HS-27A (cell line): ENCODE data around the gene TLDC2.
"Not testable (repeated sequence)": the region's sequence is repeated elsewhere in the genome, so short reads cannot be mapped to it uniquely, and the experiment has no call there.

Experiments used
- DNase-seq: peaks from one replicate; pipeline ENCODE4 v3.0.0-alpha.2; 2012; ENCODE audit warnings: low read depth, missing footprints

The TLDC2 gene

GRCh38 chr20:36916199-36916598, 40.3 kb downstream of the TLDC2 start:
- no peak for DNase-seq

GRCh38 chr20:36917240-36917639, 41.3 kb downstream of the TLDC2 start:
- DNase-seq, result no peak

DNA sequence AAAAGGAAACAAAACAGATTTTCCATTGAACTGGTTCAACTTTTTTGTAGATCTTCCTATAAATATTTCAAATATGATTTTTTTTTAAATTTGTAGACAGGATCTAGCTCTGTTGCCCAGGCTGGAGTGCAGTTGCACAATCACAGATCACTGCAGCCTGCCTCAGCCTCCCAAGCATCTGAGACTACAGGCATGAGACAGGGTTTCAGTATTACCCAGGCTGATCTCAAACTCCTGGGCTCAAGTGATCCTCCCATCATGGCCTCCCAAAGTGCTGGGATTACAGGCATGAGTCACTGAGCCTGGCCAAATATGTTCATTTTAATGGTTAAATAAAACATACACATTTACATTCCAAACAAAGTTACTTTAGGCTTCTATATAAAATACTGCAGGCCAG, 42.0 kb downstream of the TLDC2 start:
- no peak for DNase-seq

DNA sequence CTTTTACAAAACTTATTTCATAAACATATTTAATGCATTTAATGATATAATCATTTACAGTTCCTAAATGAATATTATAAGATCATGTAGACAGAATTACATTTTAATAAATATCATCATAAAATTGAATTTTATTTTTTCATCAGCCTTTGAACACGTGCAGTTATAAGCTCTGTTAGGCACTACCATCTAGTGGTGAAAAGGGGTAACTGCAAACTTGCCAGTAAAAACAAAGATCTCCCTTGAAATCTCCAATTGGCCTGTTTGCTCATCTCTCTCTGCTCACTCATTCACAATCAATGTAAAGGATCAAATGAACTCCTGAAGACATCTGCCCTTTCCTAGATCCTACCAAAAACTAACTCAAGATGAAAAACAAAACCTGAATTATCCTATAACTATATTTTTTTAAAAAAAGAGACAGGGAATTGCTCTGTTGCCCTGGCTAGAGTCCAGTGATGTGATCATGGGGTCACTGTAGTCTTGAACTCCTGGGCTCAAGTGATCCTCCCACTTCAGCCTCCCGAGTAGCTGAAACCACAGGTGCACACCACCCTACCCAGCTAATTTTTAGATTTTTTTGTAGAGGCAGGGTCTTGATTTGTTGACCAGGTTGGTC, 43.9 kb downstream of the TLDC2 start:
- peak; percentile 24 for DNase-seq

DNA sequence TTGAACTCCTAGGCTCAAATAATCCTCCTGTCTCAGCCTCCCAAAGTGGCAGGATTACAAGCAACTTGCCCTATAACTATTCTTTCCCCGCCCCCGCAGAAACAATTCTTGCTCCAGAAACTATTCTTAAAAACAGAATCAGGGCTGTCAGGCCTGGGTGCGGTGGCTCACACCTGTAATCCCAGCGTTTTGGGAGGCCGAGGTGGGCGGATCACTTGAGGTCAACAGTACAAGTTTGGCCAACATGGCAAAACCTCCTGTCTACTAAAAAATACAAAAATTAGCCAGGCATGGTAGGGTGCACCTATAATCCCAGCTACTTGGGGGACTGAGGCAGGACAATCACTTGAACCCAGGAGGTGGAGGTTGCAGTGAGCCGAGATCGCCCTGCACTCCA, 44.4 kb downstream of the TLDC2 start:
- DNase-seq, result no peak

GRCh38 chr20:36924167-36925045, 48.5 kb downstream of the TLDC2 start:
- DNase-seq, result no peak

GRCh38 chr20:36925234-36925633, 49.3 kb downstream of the TLDC2 start:
- DNase-seq, result no peak

- DNase-seq, result no peak
Measured at GRCh38 chr20:36926653-36927200, 50.8 kb downstream of the TLDC2 start.

DNA sequence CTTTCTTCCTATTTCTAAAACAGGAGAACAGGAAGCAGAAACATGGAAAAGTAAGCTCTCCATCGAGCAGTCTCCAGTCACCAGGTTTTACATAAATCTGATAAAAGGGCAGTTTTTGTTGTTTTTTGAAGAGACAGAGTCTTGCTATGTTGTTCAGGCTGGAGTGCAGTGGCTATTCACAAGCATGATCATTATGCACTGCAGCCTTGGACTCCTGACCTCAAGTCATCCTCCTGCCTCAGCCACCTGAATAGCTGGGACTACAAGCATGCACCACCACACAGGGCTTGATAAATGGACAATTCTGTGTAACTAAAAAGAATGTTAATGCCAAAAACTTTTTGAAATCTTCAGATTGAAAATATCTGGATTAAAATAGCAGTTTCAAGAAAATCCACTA, 51.8 kb downstream of the TLDC2 start:
- DNase-seq, result no peak

DNA sequence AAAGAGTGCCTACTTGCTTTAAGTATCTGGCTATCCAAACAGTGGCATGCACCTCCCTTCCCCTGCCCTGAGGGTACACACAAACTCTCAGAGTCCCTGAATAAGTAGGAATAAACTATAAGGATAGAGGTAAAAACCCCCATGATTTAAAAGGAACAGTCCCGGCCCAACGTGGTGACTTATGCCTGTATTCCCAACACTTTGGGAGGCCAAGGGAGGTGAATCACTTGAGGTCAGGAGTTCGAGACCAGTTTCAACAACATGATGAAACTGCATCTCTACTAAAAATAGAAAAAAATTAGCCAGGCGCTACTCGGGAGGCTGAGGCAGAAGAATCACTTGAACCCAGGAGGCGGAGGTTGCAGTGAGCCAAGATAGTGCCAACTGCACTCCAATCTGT, 53.4 kb downstream of the TLDC2 start:
- no peak for DNase-seq

- DNase-seq, result no peak
Measured at GRCh38 chr20:36929691-36930090, 53.8 kb downstream of the TLDC2 start.

GRCh38 chr20:36932067-36932466, 56.1 kb downstream of the TLDC2 start:
- DNase-seq, result not testable (repeated sequence)

DNA sequence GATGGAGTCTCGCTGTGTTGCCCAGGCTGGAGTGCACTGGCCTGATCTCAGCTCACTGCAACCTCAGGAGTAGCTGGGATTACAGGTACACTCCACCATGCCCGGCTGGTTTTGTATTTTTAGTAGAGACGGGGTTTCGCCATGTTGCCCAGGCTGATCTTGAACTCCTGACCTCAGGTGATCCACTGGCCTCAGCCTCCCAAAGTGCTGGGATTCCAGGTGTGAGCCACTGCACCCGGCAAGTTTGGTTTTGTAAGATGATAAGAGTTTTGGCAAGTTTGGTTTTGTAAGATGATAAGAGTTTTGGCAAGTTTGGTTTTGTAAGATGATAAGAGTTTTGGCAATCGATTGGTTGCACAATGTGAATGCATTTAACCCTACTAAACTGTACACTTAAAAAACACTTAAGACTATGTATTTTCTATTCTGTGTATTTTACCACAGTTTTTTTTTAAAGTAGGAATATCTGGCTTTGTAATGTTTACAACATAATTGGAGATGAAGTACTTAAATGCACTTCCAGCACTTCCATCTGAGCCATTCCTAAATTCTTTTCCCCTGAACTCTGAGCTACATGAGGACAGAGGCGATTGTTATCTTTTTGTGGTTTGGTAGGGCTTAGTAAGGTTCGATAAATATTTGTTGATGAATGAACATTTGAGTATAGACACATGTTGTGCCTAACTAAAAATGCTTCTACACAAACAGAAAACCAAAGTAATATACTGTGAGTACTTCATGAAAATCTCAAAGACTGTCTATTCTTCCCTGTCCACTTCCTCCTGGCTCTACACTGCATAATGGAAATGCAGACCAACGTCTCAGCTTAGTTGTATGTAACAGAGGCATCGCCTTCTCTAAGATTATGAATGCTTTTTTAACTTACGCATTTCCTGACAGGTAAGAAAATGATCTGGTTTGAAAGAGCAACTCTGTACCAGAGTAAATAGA, 56.8 kb downstream of the TLDC2 start:
- no peak for DNase-seq

DNA sequence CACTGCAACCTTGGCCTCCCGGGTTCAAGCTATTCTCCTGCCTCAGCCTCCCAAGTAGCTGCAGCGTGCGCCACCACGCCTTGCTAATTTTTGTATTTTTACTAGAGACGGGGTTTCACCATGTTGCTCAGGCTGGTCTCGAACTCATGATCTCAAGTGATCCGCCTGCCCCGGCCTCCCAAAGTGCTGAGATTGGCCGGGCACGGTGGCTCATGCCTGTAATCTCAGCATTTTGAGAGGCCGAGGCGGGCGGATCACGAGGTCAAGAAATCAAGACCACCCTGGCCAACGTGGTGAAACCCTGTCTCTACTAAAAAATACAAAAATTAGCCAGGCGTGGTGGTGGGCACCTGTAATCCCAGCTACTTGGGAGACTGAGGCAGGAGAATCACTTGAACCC, 57.6 kb downstream of the TLDC2 start:
- not testable (repeated sequence) for DNase-seq

DNA sequence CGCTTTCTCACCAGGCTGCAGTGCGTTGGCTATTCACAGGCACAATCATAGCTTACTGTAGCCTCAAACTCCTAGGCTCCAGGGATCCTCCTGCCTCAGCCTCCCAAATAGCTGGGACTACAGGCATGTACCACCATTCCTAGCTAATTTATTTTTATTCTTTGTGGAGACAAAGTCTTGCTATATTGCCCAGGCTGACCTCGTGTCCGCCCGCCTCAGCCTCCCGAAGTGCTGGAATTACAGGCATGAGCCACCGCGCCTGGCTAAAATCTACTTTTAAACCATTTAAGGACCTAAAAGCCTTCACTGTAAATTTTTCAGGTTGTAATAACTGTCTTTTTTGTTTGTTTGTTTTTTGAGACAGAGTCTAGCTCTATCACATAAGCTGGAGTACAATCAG, 60.4 kb downstream of the TLDC2 start:
- no peak for DNase-seq

DNA sequence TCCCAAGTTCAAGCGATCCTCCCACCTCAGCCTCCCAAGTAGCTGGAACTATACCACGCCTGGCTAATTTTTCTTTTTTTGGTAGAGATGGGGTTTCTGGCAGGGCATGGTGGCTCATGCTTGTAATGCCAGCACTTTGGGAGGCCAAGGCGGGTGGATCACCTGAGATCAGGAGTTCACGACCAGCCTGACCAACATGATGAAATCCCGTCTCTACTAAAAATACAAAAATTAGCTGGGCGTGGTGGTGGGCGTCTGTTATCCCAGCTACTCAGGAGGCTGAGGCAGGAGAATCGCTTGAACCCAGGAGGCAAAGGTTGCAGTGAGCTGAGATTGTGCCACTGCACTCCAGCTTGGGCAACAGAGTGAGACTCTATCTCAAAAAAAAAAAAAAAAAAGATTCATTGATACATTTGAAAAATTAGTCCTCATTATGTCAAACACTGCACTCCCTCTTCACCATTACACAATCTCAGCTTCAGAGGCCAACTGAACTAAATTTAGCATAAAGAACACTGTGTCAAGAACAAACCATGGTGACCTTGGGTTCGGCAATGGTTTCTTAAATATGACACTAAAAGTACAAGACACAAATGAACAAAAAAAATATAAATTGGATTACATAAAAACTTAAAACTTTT, 60.9 kb downstream of the TLDC2 start:
- DNase-seq, result not testable (repeated sequence)

DNA sequence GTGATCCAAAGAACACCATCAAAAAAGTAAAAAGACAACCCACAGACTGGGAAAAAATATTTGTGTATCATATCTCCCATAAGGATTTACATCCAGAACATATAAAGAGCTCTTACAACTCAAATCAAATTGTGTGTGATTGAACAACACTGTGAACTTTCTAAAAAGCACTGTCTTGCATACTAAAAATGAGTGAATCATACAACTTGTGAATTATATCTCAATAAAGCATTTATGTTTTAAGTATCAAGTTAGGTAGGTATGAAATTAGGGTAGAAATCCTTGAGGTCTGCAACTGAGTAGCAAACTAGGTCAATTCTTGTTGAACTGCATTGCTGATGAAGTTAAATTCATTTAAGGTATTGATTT, 61.4 kb downstream of the TLDC2 start:
- no peak for DNase-seq

DNA sequence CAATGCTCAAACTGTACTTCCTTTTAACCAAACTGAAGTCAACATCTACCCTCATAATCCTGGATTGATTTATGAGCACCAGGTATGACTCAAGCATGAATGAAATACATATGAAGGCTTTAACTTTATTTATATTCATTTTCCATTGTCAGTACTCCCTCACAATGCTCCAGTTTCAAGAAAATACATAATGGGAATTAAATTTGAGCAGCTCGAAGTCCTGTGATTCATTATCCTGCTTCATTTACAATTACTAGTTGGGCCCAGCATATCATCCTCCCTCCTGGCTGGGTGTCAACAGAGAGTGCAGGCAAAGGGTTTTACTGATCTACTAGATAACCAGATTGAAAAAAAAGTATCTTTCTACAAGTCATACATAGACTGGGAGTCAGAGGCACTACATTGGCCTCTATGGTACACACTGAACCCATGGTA, 65.5 kb downstream of the TLDC2 start:
- no peak for DNase-seq
